NK-92 treated with Interleukin-12 subunit alpha and Interleukin-12 subunit beta, amount 100 ng/mL, for 24 hours (cell line): ENCODE results near the gene WBP2.

ENCODE experiments used
- DNase-seq: peaks from one replicate; lab custom pipeline; 2025; lab: John Stamatoyannopoulos, UW

The WBP2 gene

DNA sequence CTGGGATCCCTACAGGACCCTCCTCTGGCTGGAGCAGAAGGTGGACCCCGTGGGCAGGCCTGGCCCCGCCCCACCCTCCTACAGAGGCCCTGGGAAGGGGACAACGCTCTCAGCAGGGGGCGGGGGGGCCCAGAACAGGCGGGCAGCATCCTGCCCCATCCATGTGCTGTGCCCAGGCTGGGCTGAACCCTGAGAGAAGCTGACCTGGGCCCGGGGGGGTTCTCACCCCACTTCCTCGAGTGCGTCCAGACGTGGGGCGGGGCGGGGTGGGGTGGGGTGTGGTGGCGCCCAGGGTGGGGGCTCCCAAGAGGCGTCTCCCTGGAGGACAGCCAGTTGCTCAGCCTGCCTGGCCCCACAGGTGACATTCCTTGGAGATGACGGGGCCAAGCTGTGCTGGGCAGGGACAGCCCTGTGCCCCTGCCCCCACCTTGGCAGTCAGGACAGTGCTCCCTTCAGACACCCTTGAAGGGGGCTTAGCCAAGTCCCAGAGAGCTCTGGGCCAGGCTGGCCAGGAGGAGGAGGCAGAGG lies 10.5 kb downstream of the WBP2 start:
- no peak for DNase-seq

DNA sequence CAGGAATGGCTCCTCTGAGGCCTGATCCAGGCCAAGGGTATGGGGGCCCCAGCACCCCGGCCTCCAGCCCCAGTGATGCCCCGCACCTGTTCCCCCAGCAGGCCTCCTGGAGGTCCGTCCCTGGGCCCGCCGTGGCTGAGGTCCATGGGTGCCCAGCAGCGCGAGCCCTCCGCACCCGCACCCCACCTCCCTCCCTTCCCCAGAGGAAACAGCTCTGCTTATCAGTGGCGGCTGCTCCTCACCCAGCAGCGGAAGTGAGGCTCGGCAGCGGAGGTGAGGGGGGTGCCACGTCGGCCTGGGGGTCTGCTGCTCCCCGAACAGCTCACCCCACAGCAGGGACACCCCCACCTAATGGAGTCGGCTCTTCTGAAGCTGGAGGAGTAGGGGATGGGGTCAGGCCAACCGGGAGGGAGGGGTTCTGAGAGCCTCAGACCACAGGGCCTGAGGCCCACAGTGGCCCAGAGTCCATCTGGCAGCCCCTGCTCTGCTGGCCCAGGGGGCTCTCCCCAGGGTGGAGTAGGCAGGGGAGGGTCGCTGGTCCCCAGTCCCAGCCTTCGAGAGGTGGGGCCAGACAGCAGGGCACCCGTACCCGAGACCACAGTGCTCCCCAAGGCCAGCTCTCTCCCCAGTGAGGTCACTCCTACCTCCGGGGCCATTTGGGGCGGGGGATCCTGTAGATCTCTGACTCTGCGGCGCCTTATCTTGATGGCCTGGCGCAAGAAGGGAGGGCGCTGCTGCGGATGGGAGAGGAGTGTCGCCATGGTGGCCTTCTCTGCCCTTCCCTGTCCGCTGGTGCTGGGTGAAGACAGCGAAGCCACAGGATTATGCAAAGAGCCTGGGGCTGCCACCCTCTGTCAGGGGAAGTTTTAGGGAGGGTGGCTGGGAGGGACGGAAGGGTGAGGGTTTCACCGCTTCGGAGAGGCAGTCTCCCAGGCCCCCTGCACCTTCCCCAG lies 11.3 kb downstream of the WBP2 start, which contains the start of gene UNC13D:
Gene UNC13D, minus strand, starts transcription at position 828 of the 953 bp plus-strand sequence. Its CDS starts 67 bp downstream, at position 761.
- DNase-seq: peak; percentile 23

DNA sequence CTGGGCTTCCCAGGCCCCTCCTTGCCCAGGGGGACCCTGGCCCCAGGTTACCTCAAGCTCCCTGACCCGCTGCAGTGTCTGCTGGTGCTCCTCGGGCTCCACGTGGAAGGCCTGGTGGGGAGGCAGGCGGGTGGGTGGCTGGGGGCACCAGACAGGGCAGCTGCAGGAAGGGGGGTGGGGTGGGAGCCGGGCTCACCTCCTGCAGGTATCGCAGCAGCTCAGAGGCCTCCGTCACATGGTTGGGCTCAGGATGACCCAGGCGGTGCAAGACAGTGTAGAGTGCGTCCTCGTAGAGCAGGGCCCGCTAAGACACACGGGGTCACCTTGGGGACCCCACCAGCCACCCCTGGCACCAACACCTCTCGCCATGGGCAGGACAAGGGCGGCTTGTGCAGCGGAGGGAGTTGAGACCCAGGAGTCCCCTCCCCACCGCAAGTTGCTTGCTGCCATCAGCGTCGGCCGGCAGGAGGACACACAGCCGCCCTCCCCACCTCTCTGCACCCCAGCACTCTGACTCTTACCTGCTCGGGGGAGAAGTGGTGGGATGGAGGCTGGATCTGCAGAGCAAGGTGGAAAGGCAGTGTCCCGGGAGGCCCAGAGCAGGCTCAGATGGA lies 12.1 kb downstream of the WBP2 start:
- peak; percentile 13 for DNase-seq

DNA sequence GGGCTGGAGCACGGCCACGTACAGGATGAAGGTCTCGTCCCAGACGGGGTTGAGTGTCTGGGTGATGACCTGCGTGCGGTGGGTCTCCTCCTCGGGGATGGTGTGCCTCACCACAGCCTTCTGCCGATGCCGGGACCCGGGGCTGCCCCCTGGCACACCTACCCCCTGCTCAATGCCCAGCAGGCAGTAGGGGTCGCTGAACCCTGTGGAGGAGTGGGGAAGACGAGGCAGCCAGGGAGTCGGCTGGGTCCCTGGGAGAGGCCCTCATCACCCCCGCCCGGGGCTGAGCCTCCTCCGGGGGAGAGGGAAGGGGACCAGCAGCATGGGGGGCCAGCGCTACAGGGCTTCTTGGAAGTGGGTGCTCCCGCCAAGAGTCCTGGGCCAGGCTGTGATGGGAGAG lies 12.7 kb downstream of the WBP2 start:
- no peak for DNase-seq

GRCh38 chr17:75840799-75841164 lies 14.4 kb downstream of the WBP2 start:
- no peak for DNase-seq

- DNase-seq: no peak
These were observed 15.0 kb downstream of the WBP2 start for GRCh38 chr17:75839942-75840798.

GRCh38 chr17:75838410-75838809 lies 16.7 kb downstream of the WBP2 start:
- DNase-seq: no peak

DNA sequence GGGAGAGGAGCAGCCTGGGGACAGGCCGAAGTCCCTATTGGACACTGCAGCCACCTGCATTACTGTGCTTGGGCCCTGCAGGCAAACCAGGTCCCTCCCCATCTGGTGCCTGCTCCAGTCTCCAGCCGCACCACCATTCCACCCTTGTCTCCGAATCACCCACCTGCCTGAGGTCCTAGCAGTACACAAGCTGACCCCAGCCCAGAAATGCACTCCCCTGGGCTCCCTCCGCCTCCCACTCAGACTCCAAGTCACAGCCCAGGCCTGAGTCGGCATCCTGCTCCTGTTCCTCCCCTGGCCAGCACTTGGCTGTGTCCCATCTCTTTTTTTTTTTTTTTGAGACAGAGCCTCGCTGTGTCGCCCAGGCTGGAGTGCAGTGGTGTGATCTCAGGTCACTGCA lies 17.2 kb downstream of the WBP2 start:
- no peak for DNase-seq

DNA sequence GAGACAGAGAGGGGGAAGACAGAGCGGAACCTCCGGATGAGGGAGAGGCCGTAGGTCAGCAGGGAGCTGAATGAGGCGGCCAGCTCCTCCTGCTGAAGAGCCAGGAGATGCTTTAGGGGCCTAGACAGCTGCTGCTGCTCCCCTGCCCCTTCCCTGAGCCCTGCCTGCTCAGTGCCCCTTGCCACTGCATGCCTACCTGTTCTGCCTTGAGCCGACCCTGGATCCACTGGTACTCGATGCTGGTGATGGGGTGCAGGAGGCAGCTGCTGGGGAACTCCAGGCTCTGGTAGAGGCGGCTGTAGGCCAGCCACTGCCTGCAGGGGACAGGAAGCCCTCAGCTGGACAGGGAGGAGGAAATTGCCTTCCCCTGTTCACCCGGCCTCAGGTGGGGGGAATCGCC lies 18.5 kb downstream of the WBP2 start:
- no peak for DNase-seq

GRCh38 chr17:75835654-75835987 lies 19.5 kb downstream of the WBP2 start:
- no peak for DNase-seq

- DNase-seq: no peak
These were observed 20.0 kb downstream of the WBP2 start for GRCh38 chr17:75834928-75835653.

- no peak for DNase-seq
These were observed 20.7 kb downstream of the WBP2 start for GRCh38 chr17:75834279-75834920.

DNA sequence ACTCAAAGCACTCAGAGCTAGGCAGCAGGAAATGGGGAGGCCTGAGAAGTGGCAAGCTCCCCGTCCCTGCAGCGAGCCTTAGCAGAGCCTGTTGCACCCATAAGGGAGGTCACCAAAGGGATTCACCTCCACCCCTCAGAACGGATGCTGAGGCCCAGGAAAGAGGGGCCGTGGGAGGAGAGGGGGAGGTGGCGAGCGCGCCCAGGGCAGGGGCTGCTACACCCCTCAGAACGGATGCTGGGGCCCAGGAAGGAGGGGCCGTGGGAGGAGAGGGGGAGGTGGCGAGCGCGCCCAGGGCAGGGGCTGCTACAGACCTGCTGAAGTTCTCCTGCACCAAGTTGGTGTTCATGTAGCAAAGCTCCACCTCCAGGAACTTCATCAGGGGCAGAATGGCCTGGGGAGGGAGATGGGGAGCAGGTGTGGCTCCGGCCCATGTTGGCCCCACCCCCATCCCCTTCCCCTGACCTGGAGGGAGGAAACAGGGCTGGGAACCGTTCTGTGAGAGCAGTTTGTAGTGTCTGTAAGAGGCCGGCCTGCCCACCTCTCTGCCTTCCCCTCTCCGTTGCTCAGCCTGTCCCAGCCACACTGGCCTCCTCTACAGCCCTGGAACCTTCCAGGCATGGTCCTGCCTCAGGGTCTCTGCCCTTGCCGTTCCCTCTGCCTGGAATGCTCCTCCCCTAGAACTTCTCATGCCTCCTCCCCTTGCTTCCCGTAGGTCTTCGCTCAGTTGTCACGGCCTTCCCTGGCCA lies 22.3 kb downstream of the WBP2 start:
- no peak for DNase-seq

DNA sequence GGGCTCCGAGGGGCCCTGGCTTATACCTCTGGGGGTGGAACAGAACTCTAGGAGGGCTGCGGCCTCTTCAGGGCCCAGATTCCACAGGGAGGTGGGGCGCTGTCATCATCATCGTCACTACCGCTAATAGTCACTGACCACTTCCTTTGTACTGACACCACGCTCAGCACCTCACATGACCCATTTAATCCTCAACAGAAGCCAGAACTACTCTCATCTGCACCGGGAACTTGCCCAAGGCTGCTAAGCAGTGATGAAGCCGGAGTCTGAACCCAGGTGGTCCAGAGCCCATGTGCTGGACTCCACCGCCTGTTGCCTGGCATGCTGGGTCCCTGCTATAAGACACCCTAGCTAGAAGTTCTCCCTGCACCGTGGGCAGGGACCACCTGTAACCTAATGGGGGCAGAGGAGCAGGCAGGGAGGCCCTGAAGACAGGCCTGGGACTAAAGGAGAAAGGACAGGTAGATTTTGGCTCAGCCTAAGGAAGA lies 22.9 kb downstream of the WBP2 start:
- no peak for DNase-seq

- DNase-seq: no peak
These were observed 24.0 kb downstream of the WBP2 start for GRCh38 chr17:75831032-75831571.

DNA sequence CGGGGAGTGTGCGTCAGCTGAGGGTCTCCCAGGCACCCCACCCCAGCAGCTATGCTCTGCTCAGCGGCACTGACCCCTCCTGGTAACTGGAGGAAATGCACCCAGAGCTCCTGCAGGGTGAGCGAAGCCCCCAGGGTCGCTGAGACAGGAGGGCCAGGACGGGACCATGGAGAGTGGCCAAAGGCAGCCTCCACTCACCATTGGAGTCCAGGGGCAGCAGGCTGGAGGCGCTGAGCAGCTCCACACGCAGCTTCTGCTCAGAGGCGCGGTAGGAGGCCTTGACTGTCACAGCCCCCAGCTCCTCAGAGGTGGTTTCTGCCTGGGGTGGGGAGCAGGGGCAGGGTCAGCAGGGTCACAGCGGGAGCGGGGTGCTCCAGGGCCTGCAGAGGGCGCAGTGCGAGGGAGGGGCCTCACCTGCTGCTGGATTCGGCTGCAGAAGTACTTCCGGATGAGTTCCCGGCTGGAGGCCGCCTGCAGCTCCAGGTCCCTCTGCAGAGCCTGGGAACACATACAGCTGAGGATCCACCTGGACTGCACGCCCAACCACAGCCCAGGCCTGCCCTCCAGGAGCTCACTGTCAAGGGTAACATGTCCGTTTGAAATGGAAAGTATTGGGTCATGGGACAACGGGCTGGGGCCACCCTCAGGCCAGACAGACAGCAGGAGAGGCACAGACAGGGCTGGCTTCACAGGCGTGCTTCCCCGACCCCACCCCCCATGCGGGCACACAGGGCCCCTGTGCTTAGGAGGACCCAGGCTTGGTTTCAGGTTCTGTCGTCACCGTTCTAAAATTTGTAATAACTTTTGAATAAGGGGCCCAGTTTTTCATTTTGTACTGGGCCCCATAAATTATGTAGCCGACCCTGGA lies 24.7 kb downstream of the WBP2 start:
- DNase-seq: no peak

GRCh38 chr17:75829747-75830146 lies 25.4 kb downstream of the WBP2 start:
- DNase-seq: no peak

DNA sequence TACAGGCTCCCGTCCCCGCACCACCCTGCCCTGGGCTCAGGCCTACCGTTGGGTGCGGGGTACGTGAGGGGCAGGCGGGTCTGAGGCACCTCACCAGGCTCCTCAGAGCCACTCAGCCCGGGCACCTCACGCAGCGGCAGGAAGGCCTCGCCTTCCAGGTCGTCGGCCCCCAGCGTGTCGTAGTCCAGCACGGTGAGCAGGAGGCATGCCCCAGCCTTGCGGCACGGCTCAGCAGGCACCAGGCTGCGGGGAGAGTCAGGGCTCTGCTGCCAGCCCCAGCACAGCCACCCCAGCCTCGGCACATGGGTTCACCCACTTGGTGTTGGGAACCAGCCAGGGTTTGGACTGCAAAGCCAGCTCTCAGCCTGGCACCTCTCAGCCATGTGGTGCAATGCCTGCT lies 26.4 kb downstream of the WBP2 start:
- no peak for DNase-seq

- DNase-seq: no peak
These were observed 27.1 kb downstream of the WBP2 start for GRCh38 chr17:75828076-75828400.
